Adipocyte (in vitro differentiated cells): ENCODE measurements around the gene LIN37.
A peak's percentile ranks its signal among the peaks of the same experiment; 100 is the strongest.
"Not testable (repeated sequence)": the region's sequence is repeated elsewhere in the genome, so short reads cannot be mapped to it uniquely, and the experiment has no call there.

Experiments
- DNase-seq: peaks from one replicate; pipeline ENCODE4 v3.0.0-alpha.2; 2015; ENCODE audit warnings: low read depth
- H3K27me3 ChIP-seq: replicated peaks from 2 replicates; pipeline ENCODE4 v1.7.0; 2013; ENCODE audit warnings: mild to moderate bottlenecking, low read length, moderate library complexity; ENCODE audit not compliant: control insufficient read depth, insufficient read depth
- H3K36me3 ChIP-seq: 2 replicates; pipeline ENCODE4 v1.7.0; 2013; ENCODE audit warnings: low read length, mild to moderate bottlenecking, moderate library complexity; ENCODE audit not compliant: control insufficient read depth, insufficient read depth, severe bottlenecking
- H3K4me1 ChIP-seq: 2 replicates; pipeline ENCODE4 v1.7.0; 2013; ENCODE audit warnings: mild to moderate bottlenecking, low read length, moderate library complexity; ENCODE audit not compliant: control insufficient read depth, insufficient read depth
- H3K4me3 ChIP-seq: 2 replicates; pipeline ENCODE4 v1.7.0; 2013; ENCODE audit warnings: mild to moderate bottlenecking, low read length, moderate library complexity
- H3K9ac ChIP-seq: 2 replicates; pipeline ENCODE4 v1.7.0; 2013; ENCODE audit warnings: mild to moderate bottlenecking, low read length, moderate library complexity
- H3K9me3 ChIP-seq: 2 replicates; pipeline ENCODE4 v1.7.0; 2013; ENCODE audit warnings: mild to moderate bottlenecking, low read length, moderate library complexity; ENCODE audit not compliant: control insufficient read depth

Gene LIN37

DNA sequence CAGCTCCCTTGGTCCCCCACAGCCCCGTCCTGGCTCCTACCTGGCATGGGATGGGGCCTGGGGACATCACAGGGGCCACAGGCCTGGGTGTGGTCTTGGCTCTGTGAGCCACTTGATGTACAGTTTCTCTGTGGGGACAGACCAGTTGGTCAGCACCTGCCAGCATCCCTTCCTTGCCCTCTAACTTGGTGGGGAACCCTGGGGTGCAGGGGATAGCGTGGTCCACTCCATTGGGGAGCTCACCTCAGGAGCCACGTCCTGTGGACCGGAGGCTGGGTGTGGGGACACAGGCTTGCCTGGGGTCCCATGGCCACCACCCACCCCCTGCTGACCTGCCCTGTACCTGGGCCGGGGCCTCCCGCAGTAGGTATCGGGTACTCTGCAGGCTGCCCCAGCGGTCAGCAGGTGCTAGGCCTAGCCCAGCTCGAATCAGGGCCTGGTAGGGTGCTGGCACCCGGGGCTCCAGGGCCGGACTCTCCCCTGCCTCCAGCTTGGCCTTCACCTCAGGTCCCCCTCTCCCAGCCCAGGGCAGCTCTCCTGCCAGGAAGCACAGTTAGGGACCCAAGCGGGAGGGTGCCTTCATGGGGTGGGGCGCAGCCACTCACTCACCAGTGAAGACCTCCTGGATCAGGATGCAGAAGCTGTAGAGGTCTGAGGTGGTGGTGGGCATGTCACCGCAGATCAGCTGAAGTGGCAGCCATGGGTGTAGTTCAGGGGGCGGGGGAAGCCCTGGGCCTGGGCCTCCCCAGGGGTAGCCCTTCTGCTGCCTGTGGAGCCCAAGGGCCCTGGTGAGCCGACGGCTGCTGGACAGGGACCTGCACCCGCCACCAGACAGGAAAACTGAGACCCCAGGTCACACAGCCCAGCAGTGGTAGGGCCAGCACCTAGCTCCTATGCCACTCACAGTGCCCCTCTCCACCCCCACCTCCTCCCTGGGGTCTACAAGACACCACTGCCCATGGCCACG lies 41.9 kb downstream of the LIN37 start:
- no peak for DNase-seq
- no peaks in the 10 kb centered on the region for H3K27me3 ChIP-seq
- no peak overlapping the region for H3K4me3 ChIP-seq
- no peaks in the 10 kb centered on the region for H3K9me3 ChIP-seq
- H3K9ac ChIP-seq = no peak overlapping the region
- peaks cover 8% of the 10 kb centered on the region for H3K4me1 ChIP-seq
- no peaks in the 10 kb centered on the region for H3K36me3 ChIP-seq

GRCh38 chr19:35790981-35791813 lies 42.8 kb downstream of the LIN37 start:
- peaks cover under 1% of the 10 kb centered on the region for H3K27me3 ChIP-seq
- H3K36me3 ChIP-seq = no peaks in the 10 kb centered on the region
- H3K4me1 ChIP-seq = peaks cover 8% of the 10 kb centered on the region
- no peak overlapping the region for H3K4me3 ChIP-seq
- no peak overlapping the region for H3K9ac ChIP-seq
- H3K9me3 ChIP-seq = no peaks in the 10 kb centered on the region
- DNase-seq = no peak

GRCh38 chr19:35791814-35792279 lies 43.5 kb downstream of the LIN37 start:
- no peak overlapping the region for H3K4me3 ChIP-seq
- H3K9ac ChIP-seq = no peak overlapping the region
- no peak for DNase-seq
- peaks cover 8% of the 10 kb centered on the region for H3K4me1 ChIP-seq
- peaks cover 7% of the 10 kb centered on the region for H3K27me3 ChIP-seq
- no peaks in the 10 kb centered on the region for H3K36me3 ChIP-seq
- no peaks in the 10 kb centered on the region for H3K9me3 ChIP-seq

DNA sequence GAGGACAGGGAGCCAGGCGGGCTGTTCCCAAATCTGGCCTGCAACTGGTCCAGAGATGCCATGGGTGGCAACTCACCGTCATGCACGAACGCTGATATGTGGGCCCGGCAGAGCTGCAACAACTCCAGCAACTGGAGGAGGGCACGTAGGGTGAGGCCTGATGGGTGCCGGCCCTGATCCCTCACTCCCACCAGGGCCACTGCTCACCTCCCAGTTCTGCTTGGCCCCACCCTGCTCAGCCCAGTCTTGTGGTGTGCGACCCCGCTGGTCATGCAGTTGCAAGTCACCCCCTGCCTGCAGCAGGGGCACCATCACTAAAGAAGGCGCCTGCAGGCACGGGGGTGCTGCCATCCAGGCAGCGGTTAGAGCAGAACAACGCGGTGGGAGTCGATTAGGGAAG lies 43.9 kb downstream of the LIN37 start:
- H3K36me3 ChIP-seq = no peaks in the 10 kb centered on the region
- DNase-seq = no peak
- H3K27me3 ChIP-seq = peaks cover 12% of the 10 kb centered on the region
- no peaks in the 10 kb centered on the region for H3K9me3 ChIP-seq
- H3K4me1 ChIP-seq = peaks cover 8% of the 10 kb centered on the region
- no peak overlapping the region for H3K9ac ChIP-seq
- no peak overlapping the region for H3K4me3 ChIP-seq

DNA sequence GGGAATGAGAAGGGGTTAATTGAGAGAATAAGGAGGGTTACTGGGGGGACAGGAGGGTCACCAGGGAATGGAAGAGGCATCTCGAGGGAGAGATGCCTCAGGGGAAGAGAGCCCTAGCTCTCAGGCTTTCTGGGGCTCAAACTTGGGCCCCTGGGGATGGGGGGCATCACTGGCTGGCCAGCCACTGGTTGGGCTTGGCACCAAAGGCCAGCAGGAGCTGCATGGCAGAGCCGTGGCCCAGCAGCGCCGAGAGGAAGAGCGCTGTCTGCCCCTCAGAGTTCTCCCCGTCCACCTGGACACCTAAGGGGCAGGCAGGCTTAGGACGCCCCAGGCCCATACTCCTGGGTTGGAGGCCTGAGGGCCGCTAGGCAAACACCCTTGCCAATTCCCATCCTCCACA lies 44.5 kb downstream of the LIN37 start:
- Histone ChIP-seq H3K4me1 (peaks cover 8% of the 10 kb centered on the region), H3K27me3 (peaks cover 15% of the 10 kb centered on the region), H3K9ac (no peak overlapping the region), H3K9me3 (no peaks in the 10 kb centered on the region), H3K4me3 (no peak overlapping the region), H3K36me3 (no peaks in the 10 kb centered on the region)
- DNase-seq = no peak

GRCh38 chr19:35793381-35794165 lies 45.2 kb downstream of the LIN37 start:
- Histone ChIP-seq H3K4me3 (no peak overlapping the region), H3K9me3 (no peaks in the 10 kb centered on the region)
- DNase-seq = peak; percentile 6

DNA sequence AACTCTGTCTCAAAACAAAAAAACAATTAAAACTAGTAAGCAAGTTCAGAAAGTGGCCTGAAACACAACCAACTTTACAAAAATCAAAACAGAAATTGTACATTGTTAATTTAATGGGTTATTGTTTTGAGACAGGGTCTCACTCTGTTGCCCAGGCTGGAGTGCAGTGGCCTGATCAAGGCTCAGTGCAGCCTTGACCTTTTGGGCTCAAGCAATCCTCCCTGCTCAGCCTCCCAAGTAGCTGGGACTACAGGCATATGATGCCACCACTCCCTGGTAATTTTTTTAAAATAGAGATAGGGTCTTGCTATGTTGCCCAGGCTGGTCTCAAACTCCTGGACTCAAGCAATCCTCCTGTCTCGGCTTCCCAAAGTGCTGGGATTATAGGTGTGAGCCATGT lies 47.2 kb downstream of the LIN37 start:
- H3K9me3 ChIP-seq, H3K9ac ChIP-seq, H3K36me3 ChIP-seq, DNase-seq, H3K4me3 ChIP-seq, H3K4me1 ChIP-seq: not testable (repeated sequence)
- H3K27me3 ChIP-seq = peaks cover 33% of the 10 kb centered on the region

More at GRCh38 chr19:35793381-35794165, 45.2 kb downstream of the LIN37 start:
- H3K36me3 ChIP-seq = no peaks in the 10 kb centered on the region
- H3K9ac ChIP-seq = no peak overlapping the region
- peaks cover 8% of the 10 kb centered on the region for H3K4me1 ChIP-seq
- H3K27me3 ChIP-seq = peaks cover 20% of the 10 kb centered on the region

DNA sequence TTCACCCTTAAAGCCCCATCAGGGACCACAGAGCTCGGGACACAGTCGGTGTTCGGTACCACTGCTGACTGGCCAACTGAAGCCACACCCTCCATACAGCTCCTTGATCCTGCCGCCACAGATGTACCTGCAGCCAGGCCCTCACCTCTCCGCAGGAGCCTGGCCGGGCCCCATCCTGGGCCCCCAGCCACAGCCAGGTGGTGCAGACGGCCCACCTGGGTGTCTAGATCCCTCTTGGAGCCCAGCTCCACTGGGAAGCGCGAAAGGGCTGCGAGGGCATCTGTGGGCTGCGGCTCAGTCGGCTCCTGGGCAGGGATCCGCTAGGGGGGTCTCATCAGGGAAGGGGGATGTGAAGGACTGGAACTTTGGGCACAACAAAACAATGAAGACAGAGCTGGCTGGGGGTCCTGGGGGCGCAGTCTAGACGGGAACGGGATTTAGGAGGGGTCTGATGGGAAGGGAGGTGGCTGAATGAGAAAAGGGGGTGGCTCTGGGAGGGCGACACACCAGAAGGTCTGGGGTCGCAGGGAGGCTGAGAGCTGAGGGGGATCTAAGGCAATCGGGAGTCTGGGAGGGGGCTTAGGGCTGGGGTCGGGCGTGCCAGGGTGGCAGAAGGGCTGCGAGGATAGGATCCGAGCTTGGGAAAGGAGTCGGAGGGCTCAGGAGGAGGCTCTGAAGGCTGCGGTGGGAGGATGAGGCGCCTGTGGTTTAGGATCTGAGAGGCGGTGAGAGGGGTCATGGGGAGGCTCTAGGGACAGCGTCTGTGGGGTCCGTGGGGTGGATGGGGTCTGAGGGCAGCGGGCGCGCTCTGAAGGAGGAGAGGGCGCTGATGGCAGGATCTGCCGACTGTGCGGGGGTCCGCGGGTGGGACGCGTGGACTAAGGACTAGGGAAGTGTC lies 48.5 kb downstream of the LIN37 start:
- no peak for DNase-seq
- Histone ChIP-seq H3K36me3 (no peaks in the 10 kb centered on the region), H3K9me3 (peaks cover 3% of the 10 kb centered on the region), H3K27me3 (peaks cover 38% of the 10 kb centered on the region), H3K9ac (no peak overlapping the region), H3K4me1 (peaks cover 8% of the 10 kb centered on the region), H3K4me3 (no peak overlapping the region)

- no peaks in the 10 kb centered on the region for H3K36me3 ChIP-seq
- peaks cover 8% of the 10 kb centered on the region for H3K4me1 ChIP-seq
- DNase-seq = peak; percentile 5
- H3K9ac ChIP-seq = no peak overlapping the region
- H3K4me3 ChIP-seq = no peak overlapping the region
- peaks cover 46% of the 10 kb centered on the region for H3K27me3 ChIP-seq
- H3K9me3 ChIP-seq = peaks cover 6% of the 10 kb centered on the region
These were observed 49.3 kb downstream of the LIN37 start for GRCh38 chr19:35797663-35798062.

- Histone ChIP-seq H3K4me3 (no peak overlapping the region), H3K4me1 (no peaks in the 10 kb centered on the region), H3K9me3 (peaks cover 6% of the 10 kb centered on the region), H3K36me3 (no peaks in the 10 kb centered on the region), H3K27me3 (peaks cover 59% of the 10 kb centered on the region), H3K9ac (no peak overlapping the region)
- no peak for DNase-seq
These were observed 53.5 kb downstream of the LIN37 start for GRCh38 chr19:35801828-35802227.
